Neuronal stem cell (in vitro differentiated cells): ENCODE measurements around the gene TRIM63.

ENCODE experiments used
- DNase-seq: peaks from one replicate; pipeline ENCODE4 v3.0.0-alpha.2; 2013; ENCODE audit warnings: low spot score
- H2AFZ ChIP-seq: one replicate; pipeline ENCODE4 v1.6.1; 2013; ENCODE audit warnings: mild to moderate bottlenecking, low read length, inconsistent platforms
- H2AK5ac ChIP-seq: 2 replicates; pipeline ENCODE4 v1.6.1; 2013; ENCODE audit warnings: low read depth, mild to moderate bottlenecking, inconsistent platforms, low read length, moderate library complexity, mixed read lengths
- H2BK120ac ChIP-seq: 2 replicates; pipeline ENCODE4 v1.6.1; 2013; ENCODE audit warnings: low read depth, mild to moderate bottlenecking, inconsistent platforms, low read length, moderate library complexity, mixed read lengths
- H2BK12ac ChIP-seq: one replicate; pipeline ENCODE4 v1.6.1; 2013; ENCODE audit warnings: low read length, inconsistent platforms
- H2BK15ac ChIP-seq: 2 replicates; pipeline ENCODE4 v1.6.1; 2013; ENCODE audit warnings: mild to moderate bottlenecking, low read length, inconsistent platforms, mixed read lengths
- H2BK5ac ChIP-seq: one replicate; pipeline ENCODE4 v1.6.1; 2013; ENCODE audit warnings: inconsistent platforms, mild to moderate bottlenecking, low read length, moderate library complexity
- H3K14ac ChIP-seq: one replicate; pipeline ENCODE4 v1.6.1; 2013; ENCODE audit warnings: low read length, inconsistent platforms
- H3K18ac ChIP-seq: 2 replicates; pipeline ENCODE4 v1.6.1; 2013; ENCODE audit warnings: low read length, inconsistent platforms
- H3K23ac ChIP-seq: 2 replicates; pipeline ENCODE4 v1.6.1; 2013; ENCODE audit warnings: low read depth, mild to moderate bottlenecking, mixed read lengths, low read length, inconsistent platforms; ENCODE audit not compliant: poor library complexity
- H3K27ac ChIP-seq: replicated peaks from 3 replicates; pipeline ENCODE4 v1.5.1; 2013; ENCODE audit warnings: low read length, inconsistent platforms
- H3K27me3 ChIP-seq, 3 experiments: 2 replicates each; pipeline ENCODE4 v1.6.1; 2013; ENCODE audit warnings: low read length in 3 of 3, mild to moderate bottlenecking in 2 of 3, inconsistent platforms in 1 of 3, low read depth in 1 of 3, mixed read lengths in 1 of 3, moderate library complexity in 1 of 3; ENCODE audit not compliant: control insufficient read depth in 3 of 3, insufficient read depth in 3 of 3
- H3K36me3 ChIP-seq, 2 donors: replicated peaks in 1 of 2; 2 replicates each; pipeline ENCODE4 v1.6.1; 2013; ENCODE audit warnings: low read length in 2 of 2; ENCODE audit not compliant: control insufficient read depth in 2 of 2, insufficient read depth in 2 of 2
- H3K4ac ChIP-seq: 2 replicates; pipeline ENCODE4 v1.6.1; 2013; ENCODE audit warnings: inconsistent platforms, mild to moderate bottlenecking, low read length, moderate library complexity
- H3K4me1 ChIP-seq, 2 donors: 1 replicate in 1 of 2; 2 replicates in 1 of 2; pipeline ENCODE4 v1.6.1; 2013; ENCODE audit warnings: low read length in 2 of 2, low read depth in 1 of 2; ENCODE audit not compliant: control insufficient read depth in 2 of 2, insufficient read depth in 1 of 2
- H3K4me2 ChIP-seq: one replicate; pipeline ENCODE4 v1.6.1; 2013; ENCODE audit warnings: mild to moderate bottlenecking, low read length, inconsistent platforms; ENCODE audit not compliant: insufficient read depth, poor library complexity, severe bottlenecking
- H3K4me3 ChIP-seq, 2 donors: 2 replicates each; pipeline ENCODE4 v1.5.1; 2013; ENCODE audit warnings: low read length in 2 of 2, mild to moderate bottlenecking in 2 of 2, inconsistent platforms in 1 of 2, moderate library complexity in 1 of 2
- H3K79me1 ChIP-seq: one replicate; pipeline ENCODE4 v1.6.1; 2013; ENCODE audit warnings: low read depth, mild to moderate bottlenecking, inconsistent platforms, low read length, moderate library complexity
- H3K9ac ChIP-seq: one replicate; pipeline ENCODE4 v1.6.1; 2013; ENCODE audit warnings: mild to moderate bottlenecking, low read depth, low read length, inconsistent platforms; ENCODE audit not compliant: poor library complexity
- H3K9me3 ChIP-seq, 2 donors: replicated peaks in 1 of 2; 2 replicates each; pipeline versions ENCODE3 to v1.6.1; 2013; ENCODE audit warnings: low read length in 2 of 2, mild to moderate bottlenecking in 2 of 2, inconsistent platforms in 1 of 2, low read depth in 1 of 2, mixed read lengths in 1 of 2, moderate library complexity in 1 of 2; ENCODE audit not compliant: control insufficient read depth in 2 of 2, insufficient read depth in 1 of 2
- H4K8ac ChIP-seq: one replicate; pipeline ENCODE4 v1.6.1; 2013; ENCODE audit warnings: low read depth, mild to moderate bottlenecking, inconsistent platforms, low read length, moderate library complexity
- H4K91ac ChIP-seq: one replicate; pipeline ENCODE4 v1.6.1; 2013; ENCODE audit warnings: low read length, low read depth, mild to moderate bottlenecking, inconsistent platforms; ENCODE audit not compliant: poor library complexity
- WGBS, 2 donors: extraction: QIAGEN DNeasy Blood & Tissue Kit; methylation state at CpG; one replicate each; pipeline ENCODE4 v1.1.7; 2013; ENCODE audit warnings: missing lambda C conversion rate in 2 of 2, mixed read lengths in 1 of 2; ENCODE audit not compliant: insufficient read length in 2 of 2, insufficient replicate concordance in 1 of 2; ENCODE audit errors: extremely low coverage in 2 of 2; 5-methylcytosine and 5-hydroxymethylcytosine counted together

TRIM63 gene

DNA sequence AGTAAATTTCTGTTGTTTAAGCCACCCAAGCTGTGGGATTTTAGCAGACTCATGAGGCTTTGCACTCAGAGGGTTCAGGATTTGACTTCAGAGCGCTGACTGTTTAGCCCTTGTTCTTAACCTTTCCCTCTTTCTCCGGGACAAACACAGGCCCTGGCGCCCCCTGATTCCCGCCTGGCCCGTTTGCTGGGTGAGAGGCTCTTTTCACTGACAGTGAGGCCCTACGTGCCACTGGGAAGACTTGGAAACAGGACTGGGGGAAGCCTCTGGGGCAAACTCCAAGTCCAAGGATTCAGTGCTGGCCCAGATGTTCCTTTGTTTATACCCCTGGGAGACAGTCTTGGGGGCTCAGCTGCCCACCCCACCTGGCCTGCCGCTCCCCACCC lies 11.7 kb upstream of the TRIM63 start:
- Histone ChIP-seq H3K27me3 (peaks cover 0 to 25% (median 0%) of the 10 kb centered on the region in 3 experiments), H3K79me1 (no peaks in the 10 kb centered on the region), H3K36me3 (no peaks in the 10 kb centered on the region), H3K14ac (no peak overlapping the region), H4K91ac (no peak overlapping the region), H2AK5ac (no peak overlapping the region), H3K4me3 (no peak overlapping the region), H3K23ac (no peak overlapping the region), H3K18ac (no peak overlapping the region), H3K9ac (no peak overlapping the region), H2BK12ac (no peak overlapping the region), H4K8ac (no peak overlapping the region), H2AFZ (peak overlapping the region; percentile 67), H3K9me3 (no peaks in the 10 kb centered on the region), H2BK5ac (no peak overlapping the region), H2BK120ac (no peak overlapping the region), H3K4ac (no peak overlapping the region), H3K4me1 (peaks cover 0 to 4% of the 10 kb centered on the region in 2 donors), H3K4me2 (no peak overlapping the region), H3K27ac (no peak overlapping the region), H2BK15ac (no peak overlapping the region)
- DNase-seq, result no peak
- WGBS, 2 donors, result no CpG with 5 or more reads among the region's 7 CpGs

DNA sequence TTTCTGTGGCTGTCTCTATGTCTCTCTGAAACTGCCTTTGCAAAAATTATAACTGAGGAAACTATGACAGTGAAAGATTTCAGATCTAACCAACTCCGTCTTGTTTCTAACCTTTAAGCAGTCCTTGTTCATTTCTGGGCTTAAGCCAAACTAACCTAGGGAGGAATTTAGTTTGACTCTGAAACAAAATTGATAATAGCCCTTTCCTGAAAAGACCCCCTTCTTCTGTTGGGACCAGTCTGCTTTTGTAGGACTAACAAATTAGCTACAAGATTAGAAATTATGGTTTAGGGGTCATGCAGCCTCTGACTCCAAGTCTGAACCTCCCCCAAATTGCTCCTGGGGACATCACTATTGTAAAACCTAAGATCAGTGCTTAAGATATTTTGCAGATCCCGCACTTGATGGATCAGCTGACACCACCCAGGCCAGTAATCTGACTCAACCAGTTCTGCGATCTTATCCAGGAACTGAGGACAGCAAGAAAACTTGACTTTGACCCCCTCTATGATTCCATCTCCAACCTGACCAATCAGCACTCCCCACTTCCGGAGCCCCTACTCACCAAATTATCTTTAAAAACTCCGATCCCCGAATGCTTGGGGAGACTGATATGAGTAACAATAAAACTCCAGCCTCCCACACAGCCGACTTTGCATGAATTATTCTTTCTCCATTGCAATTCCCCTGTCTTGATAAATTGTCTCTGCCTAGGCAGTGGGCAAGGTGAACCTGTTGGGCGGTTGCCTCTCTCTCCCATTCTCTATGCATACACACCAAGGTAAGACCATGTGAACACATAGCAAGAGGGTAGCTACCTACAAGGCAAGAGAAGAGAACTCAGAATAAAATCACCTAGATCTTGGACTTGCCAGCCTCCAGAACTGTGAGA lies 11.1 kb upstream of the TRIM63 start:
- Histone ChIP-seq H2BK120ac (no peak overlapping the region), H2BK15ac (no peak overlapping the region), H4K8ac (no peak overlapping the region), H3K4me3 (no peak overlapping the region), H3K9ac (no peak overlapping the region), H2BK12ac (no peak overlapping the region), H3K23ac (no peak overlapping the region), H3K14ac (no peak overlapping the region), H3K27ac (no peak overlapping the region), H3K4me2 (no peak overlapping the region), H3K9me3 (no peaks in the 10 kb centered on the region), H3K4me1 (peaks cover 0 to 4% of the 10 kb centered on the region in 2 donors), H4K91ac (no peak overlapping the region), H3K4ac (no peak overlapping the region), H3K36me3 (no peaks in the 10 kb centered on the region), H3K27me3 (peaks cover 0 to 22% (median 0%) of the 10 kb centered on the region in 3 experiments), H2AK5ac (no peak overlapping the region), H2AFZ (peak overlapping the region; percentile 67), H3K79me1 (no peaks in the 10 kb centered on the region), H3K18ac (no peak overlapping the region), H2BK5ac (no peak overlapping the region)
- no peak for DNase-seq
- WGBS, 2 donors, result no CpG with 5 or more reads among the region's 8 CpGs

DNA sequence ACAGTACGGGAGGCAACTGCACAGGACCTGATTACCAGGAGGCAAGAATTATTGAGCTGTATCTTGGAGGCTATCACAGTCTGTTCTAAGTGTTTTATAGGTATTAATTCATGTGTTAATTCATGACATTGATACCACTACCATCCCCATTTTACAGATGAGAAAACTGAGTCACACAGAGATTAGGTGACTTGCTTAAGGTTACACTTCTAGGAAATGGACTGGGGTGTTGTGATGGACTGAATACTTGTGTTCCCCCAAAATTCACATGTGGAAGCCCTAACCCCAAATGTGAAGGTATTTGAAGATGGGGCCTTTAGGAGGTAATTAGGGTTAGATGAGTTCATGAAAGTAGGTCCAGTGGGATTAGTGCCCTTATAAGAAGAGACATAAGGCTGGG lies 10.1 kb upstream of the TRIM63 start:
- H4K91ac ChIP-seq, result no peak overlapping the region
- H3K18ac ChIP-seq, result no peak overlapping the region
- no peak overlapping the region for H3K4ac ChIP-seq
- H2BK12ac ChIP-seq, result no peak overlapping the region
- H3K27ac ChIP-seq, result no peak overlapping the region
- no peak overlapping the region for H2BK120ac ChIP-seq
- H3K9me3 ChIP-seq, result no peaks in the 10 kb centered on the region
- peaks cover 0 to 20% (median 0%) of the 10 kb centered on the region in 3 experiments for H3K27me3 ChIP-seq
- H4K8ac ChIP-seq, result no peak overlapping the region
- H2BK15ac ChIP-seq, result no peak overlapping the region
- H3K4me2 ChIP-seq, result no peak overlapping the region
- no peak overlapping the region for H2BK5ac ChIP-seq
- H3K79me1 ChIP-seq, result no peaks in the 10 kb centered on the region
- H3K4me3 ChIP-seq, result no peak overlapping the region
- no peak overlapping the region for H3K9ac ChIP-seq
- no CpG with 5 or more reads among the region's 1 CpG for WGBS, 2 donors
- no peak overlapping the region for H3K23ac ChIP-seq
- DNase-seq, result no peak
- no peaks in the 10 kb centered on the region for H3K36me3 ChIP-seq
- H3K4me1 ChIP-seq, result peaks cover 0 to 4% of the 10 kb centered on the region in 2 donors
- H2AK5ac ChIP-seq, result no peak overlapping the region
- no peak overlapping the region for H3K14ac ChIP-seq
- H2AFZ ChIP-seq, result no peak overlapping the region

DNA sequence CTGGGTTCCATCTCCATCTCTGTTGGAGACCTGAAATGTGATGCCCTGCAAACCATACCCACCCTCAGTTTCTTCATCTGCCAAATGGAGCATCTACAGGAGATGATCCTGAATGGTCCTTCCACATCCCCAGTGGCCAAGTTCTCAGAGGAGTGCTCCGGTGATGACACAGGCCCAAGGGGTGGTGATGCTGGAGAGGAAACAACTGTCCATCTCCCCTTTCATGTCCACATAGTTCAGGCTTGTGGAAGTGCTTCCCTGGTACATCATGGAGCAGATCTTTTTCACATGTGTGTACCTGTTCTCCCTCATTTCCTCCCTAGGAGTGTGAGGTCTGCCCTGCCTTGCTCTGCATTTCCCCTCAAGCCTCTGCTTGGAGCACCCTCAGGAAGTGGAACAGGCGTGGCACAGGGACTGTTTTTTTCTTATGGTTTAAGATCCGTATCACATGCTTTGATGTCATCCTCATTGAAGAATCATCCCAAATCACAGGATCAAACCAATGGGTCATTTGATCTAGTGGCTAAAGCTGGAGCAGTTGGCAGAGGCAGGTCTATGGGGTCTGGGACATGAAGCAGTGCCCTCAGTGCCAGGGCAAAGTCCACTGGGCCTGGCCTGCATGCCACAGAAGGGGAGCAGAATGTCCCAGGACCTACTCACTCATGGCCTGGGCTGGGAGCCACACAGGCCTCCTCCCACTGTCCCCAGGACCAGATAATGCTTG lies 8.2 kb upstream of the TRIM63 start:
- H3K4ac ChIP-seq, result no peak overlapping the region
- H3K27me3 ChIP-seq, result peaks cover 0 to 27% (median 0%) of the 10 kb centered on the region in 3 experiments
- no CpG with 5 or more reads among the region's 3 CpGs for WGBS, 2 donors
- H4K8ac ChIP-seq, result no peak overlapping the region
- no peak overlapping the region for H2BK120ac ChIP-seq
- no peak overlapping the region for H2BK5ac ChIP-seq
- no peak overlapping the region for H3K27ac ChIP-seq
- no peak overlapping the region for H4K91ac ChIP-seq
- H3K4me3 ChIP-seq, result no peak overlapping the region
- no peak overlapping the region for H3K4me2 ChIP-seq
- H3K9ac ChIP-seq, result no peak overlapping the region
- H3K23ac ChIP-seq, result no peak overlapping the region
- no peak overlapping the region for H2AFZ ChIP-seq
- H3K14ac ChIP-seq, result no peak overlapping the region
- H2BK12ac ChIP-seq, result no peak overlapping the region
- H3K36me3 ChIP-seq, result no peaks in the 10 kb centered on the region
- no peaks in the 10 kb centered on the region for H3K79me1 ChIP-seq
- no peak overlapping the region for H3K18ac ChIP-seq
- no peak for DNase-seq
- H3K4me1 ChIP-seq, result peaks cover 0 to 4% of the 10 kb centered on the region in 2 donors
- no peak overlapping the region for H2AK5ac ChIP-seq
- H3K9me3 ChIP-seq, result no peaks in the 10 kb centered on the region
- H2BK15ac ChIP-seq, result no peak overlapping the region
